GM19238 (cell line): ENCODE data around the gene HOXB8.

Experiments
- DNase-seq: peaks from one replicate; pipeline ENCODE4 v3.0.0; 2011; ENCODE audit warnings: low spot score; ENCODE audit not compliant: insufficient read length

HOXB8 gene

DNA sequence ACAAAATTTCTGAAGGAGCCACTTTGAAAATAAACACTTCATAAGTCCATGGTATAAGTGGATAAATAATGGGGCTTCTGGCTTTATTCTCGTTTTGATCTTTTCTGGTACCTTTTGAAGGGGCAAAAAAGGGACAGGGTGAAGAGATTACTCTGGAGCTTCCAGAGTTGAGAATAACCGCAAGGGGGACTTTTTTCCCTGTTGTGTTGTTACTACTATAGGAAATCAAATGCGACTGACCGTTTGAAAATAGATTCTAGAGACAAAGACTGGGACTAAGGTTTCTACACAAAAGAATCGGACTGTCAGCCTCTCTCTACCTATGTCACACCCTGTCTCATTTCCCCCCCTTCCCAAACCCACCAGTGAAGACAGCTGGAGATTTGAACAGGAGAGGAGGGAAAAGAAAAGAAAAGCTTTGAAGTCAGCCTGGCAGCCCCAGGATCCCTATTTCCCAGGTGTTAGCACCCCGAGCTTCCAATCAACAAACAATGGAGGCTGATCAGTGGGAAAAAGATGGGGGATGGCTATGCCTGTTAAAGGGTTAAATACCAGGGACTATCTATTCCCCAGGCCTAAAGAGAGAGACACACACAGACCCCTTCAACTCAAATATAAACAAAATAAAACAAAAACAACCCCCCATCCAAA, 45.3 kb downstream of the HOXB8 start:
- no peak for DNase-seq

DNA sequence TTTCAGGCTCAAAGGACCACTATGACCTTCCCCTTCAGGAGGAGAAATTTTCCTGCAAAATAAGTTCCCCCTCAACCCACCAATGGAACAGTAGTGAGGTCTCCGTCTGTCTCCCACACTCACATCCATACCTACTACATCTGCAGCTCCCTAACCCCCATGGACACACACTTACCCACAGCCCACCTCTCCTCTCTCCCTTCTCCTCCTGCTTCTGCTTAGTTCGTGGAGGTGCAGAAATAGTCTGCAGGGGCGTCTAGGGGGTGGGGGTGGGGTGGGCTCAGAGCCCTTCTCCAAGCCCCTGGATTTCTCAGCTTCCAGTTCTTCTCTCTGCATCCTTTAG, 45.9 kb downstream of the HOXB8 start:
- no peak for DNase-seq

DNA sequence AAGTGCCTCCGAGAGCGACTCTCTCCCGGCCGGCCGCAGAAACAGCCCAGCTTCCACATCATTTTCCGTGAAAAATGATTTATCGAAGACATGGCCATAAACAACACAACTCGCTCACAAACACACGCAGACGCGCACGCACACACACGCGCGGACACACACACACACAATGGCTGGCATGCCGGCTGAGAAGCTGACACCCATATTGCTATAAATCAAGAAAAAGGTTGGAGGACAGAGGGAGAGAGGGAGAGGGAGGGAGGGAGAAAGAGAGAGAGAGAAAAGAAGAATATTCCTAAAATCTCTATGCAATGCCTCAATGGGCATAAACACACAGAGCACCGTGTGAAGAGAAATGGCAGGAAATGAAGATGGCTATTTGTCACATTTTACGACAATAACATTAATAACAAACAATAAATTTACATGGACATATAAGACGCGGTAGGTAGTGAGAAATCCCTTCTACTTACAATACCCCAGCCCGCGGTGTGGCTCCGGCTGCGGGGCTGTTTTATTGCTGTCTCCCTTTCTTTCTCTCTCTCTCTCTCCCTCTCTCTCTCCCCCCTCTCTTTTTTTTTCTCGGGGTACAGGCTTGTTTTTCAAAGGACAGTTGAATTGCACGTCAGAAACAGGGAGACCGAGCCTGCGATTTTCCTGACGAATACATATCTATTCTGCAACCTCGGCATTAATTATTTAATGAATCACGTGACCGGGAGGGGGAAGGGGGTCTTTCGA, 46.4 kb downstream of the HOXB8 start:
- no peak for DNase-seq

DNA sequence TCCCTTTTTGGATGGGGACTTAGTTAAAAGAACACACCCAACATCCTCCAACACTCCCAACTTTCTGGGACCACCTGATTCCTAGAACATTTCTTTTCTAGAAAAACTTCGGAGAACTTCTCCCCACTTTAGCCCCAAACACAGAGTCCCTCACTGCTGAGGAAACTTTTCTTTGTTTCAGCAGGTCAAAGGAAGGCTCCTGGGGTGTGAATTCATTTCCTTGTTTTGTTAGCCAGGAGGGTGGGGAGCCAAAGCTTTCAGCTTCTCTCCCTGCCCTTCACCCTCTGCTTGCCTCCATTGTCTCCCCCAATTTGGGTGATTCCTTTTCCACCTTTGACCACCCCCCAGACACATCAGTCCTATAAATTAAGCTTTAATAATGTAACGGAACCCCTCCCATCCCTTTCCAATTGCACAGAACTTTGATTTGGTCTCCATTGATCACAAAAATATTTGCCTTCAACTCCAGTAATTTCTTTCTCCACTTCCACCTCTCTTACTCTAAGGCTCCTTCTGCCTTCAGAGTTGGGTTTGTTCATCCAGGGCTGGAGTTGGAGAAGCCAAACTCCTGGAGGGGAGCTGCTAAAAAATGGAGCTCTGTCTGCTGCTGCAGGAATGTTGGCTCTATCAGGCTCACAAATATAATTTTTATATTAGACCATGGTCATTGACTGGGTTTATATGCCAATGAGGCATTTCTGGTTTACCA, 47.3 kb downstream of the HOXB8 start:
- DNase-seq, result no peak

DNA sequence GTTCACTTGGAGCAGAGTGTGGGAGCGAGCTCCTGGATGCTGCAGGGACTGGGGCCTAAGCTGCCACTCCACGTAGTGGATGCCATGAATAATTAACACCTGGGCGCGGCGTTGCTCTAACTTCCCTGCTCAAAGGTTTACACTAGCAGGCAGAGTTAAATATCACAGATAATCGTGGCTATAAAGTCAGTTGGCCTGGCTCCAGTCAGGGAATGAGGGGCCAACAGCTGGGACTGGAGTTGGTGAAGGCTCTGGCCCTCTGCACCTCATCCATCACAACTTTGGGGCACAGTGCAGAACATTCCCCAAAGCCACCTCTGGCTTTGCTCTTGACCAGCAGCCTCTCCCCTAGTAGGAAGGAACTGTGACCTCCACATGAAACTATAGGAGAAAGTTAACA, 47.9 kb downstream of the HOXB8 start:
- no peak for DNase-seq

DNA sequence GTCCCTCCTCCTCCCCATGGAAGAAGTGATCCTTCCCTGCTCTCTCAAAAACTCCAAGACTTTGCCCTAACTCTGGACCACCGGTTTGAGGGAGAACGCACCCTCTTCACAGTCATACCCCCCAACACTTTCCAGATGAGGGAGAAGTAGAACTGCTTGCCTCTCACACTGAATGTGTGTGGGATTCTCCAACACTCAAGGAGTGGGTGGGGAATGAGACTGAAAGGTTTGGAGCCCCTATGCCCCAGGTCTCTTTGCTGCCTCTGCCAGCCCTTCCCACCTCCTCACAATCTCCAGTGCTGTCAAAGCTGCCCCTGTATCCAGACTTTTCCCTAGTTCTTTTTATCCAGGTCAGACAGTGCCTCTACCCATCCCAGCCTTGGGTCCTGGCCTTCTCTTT, 48.4 kb downstream of the HOXB8 start:
- DNase-seq, result no peak

DNA sequence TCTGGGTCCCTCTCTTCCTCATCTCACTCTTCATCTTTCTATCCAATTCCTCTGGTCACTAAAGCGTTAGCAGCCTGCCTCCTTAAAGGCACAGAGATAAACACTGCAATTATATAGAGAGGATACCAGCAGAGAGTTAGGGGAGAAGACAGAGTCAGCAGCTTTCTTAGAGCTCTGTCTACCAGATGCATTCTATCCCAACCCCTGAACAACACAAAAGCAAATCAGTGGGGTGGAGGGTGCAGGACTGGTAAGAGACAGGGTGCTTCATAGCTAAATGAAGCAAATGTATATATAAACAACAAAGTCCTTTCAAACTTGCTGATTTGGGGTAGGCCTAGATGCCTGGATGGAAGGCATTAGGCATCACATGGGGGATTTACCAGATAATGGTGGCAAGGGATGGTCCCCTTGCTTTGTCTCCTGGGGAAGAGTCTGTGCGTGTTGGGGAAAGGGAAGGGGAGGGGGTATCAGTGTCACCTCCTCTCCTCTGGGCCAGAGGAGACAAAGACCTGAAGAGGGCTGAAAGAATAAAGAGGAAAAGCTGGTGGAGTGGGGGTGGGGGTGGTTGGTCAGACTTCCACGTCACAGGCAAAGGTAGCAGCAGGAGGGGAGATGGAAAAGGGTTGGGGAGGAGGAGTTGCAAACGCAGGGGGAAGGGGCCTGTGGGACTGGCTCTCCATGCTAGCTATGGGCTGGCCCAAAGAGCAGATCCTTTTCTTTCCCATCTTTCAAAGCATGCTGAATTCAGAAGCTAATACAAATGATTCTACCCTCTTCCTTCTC, 49.0 kb downstream of the HOXB8 start:
- no peak for DNase-seq

DNA sequence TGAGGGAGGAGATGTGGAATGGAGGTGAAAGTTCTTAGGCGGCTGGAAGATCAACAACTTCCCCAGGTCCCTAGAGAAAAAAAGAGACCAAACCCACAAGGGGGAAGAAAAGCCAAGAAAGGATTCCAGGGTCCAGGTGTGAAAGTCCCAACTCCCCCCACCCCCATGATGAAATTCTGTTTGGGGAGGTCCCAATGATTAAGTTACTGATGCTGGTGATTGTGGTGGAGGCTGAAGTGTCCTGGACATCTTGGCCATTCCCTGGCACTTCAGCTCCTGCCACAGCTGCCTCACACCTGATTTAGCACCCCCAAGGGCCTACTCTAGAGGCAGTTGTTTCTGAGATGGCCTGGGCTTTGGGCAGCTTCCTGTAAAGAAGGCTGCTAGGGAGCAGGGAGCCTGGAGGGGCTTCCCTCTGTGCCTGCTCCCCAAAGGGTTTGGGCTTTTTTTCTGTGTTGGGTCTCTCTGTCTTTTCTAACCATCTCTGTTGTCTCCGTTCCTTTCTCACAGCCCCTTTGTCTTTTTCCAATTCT, 50.0 kb downstream of the HOXB8 start:
- DNase-seq, result no peak

DNA sequence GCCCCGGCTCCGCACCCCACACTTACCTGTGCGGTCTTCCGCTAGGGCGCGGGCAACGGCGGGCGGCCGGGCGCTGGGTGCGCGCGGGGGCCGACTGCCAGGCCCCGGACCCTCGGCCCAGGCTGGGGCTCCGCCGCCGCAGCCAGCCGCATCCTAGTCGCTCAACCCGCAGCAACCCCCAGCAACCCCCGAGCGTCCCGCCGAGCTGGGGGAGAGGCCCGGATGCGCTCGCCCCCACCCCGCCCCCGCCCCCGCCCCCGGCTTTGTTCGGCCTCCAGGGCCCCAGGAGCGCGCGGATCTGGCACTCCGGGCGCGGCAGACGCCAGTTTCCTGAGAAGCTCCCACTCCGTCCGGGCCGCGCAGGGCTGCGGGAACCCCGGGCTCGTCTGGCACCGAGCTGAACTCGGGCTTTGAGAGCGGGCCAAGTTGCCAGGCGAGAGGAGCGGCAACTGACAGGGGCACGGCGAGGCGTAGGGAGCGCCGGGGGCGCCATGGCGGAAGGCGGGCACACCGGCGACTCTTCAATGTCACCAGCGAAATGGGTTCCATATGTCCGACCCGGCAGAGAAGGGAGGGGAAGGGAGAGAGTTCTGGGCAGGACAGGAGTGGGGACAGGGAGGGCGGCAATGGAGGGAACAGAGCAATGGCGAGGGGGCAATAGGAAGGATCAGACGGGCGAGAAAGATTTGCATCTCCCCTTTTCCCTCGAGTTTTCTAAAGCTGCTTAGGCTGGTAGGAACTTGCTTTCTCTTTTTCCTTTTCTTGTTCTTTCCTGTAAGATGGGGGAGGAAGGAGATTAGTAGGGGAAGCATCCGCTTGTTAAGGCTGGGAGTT, 50.7 kb downstream of the HOXB8 start:
- DNase-seq, result no peak

DNA sequence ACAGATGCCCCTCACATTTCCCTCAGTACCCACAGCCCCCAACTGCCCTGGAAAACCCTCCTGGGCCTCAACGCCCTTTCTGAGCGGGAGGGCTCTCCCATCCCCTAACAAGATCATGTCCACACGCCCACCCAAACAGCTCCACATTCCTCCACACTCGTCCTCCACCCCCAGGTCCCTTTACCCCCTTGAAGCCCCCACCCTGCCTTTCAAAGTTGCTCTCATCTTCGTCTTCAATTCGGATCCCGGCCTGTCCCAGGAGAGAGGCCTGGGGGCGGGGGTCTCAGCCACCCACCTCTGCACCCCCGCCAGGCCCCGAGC, 51.3 kb downstream of the HOXB8 start:
- no peak for DNase-seq

DNA sequence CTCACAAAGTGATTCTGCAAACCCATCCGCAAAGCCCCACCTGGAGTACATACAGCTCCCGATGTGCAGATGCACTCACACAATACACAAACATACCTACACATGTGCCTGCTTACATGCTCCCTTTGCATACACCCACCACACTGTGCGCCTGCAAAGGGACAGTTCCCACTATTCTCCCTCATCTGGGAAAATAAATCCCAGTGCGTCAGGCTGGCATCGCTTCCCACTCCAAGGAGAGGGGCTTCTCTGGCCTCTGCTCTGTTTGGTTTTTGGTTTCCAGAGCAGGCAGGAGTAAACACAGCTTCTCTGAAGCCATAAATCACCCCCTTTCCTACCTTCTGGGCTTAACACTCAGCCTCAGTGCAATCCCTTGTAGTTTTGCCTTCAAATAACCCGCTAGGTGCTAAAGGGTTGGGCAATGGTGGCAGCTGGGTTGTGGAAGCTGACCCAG, 51.7 kb downstream of the HOXB8 start:
- DNase-seq, result no peak

DNA sequence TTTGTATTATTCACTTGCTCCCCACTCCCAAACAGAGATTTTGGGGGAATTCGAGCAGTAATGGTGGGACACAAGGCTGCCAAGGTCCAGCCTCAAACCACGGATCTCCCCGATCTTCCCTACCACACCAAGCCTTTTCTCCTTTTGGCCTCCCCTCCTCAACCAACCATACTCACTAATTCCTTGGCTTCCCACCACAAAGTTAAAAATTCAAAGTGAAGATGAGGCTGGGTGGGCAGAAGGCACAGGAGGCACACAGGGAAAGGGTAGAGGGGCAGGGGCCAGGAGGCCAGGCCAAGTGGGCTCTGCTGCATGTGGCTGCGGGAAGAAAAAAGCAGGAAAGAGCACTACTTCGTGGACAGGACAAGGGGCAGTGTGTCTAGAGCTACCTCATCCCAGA, 52.2 kb downstream of the HOXB8 start:
- no peak for DNase-seq
